ENCODE data around the gene CCDC148.
"Not testable (repeated sequence)": the region's sequence is repeated elsewhere in the genome, so short reads cannot be mapped to it uniquely, and the experiment has no call there.

The CCDC148 gene

GRCh38 chr2:158443606-158444005, 12.9 kb downstream of the CCDC148 start:
- ATAC-seq (ENCODE audit: low read depth) (no peak), DNase-seq (ENCODE audit: low spot score) (no peak)
- Histone ChIP-seq H3K9me3 (ENCODE audit: severe bottlenecking) (no peaks in the 10 kb centered on the region), H3K4me1 (ENCODE audit: insufficient read depth, poor library complexity, severe bottlenecking) (no peaks in the 10 kb centered on the region), H3K27ac (ENCODE audit: poor library complexity, severe bottlenecking) (no peak overlapping the region), H3K4me3 (ENCODE audit: severe bottlenecking) (no peak overlapping the region), H3K27me3 (ENCODE audit: insufficient read depth, poor library complexity, severe bottlenecking) (no peaks in the 10 kb centered on the region), H3K36me3 (ENCODE audit: low read depth) (no peaks in the 10 kb centered on the region)
- TF ChIP-seq CTCF (IDR thresholded peaks at IDR 0.05; ENCODE audit: poor library complexity, severe bottlenecking): no peak

- H3K4me1 ChIP-seq (ENCODE audit: insufficient read depth, poor library complexity, severe bottlenecking); H3K9me3 ChIP-seq (ENCODE audit: severe bottlenecking); ATAC-seq (ENCODE audit: low read depth); H3K36me3 ChIP-seq (ENCODE audit: low read depth); H3K4me3 ChIP-seq (ENCODE audit: severe bottlenecking); DNase-seq (ENCODE audit: low spot score); H3K27ac ChIP-seq (ENCODE audit: poor library complexity, severe bottlenecking); H3K27me3 ChIP-seq (ENCODE audit: insufficient read depth, poor library complexity, severe bottlenecking): not testable (repeated sequence)
Measured at GRCh38 chr2:158439062-158439461, 17.5 kb downstream of the CCDC148 start.

DNA sequence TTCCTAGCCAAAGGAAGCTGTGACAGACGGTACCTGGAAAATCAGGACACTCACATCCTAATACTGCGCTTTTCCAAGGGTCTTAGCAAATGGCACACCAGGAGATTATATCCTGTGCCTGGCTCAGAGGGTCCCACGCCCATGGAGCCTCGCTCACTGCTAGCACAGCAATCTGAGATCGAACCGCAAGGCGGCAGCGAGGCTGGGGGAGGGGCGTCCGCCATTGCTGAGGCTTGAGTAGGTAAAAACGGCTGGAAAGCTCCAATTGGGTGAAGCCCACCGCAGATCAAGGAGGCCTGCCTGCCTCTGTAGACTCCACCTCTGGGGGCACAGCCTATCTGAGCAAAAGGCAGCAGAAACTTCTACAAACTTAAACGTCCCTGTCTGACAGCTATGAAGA, 22.8 kb downstream of the CCDC148 start:
- not testable (repeated sequence) for H3K36me3 ChIP-seq (ENCODE audit: low read depth); H3K4me1 ChIP-seq (ENCODE audit: insufficient read depth, poor library complexity, severe bottlenecking); H3K9me3 ChIP-seq (ENCODE audit: severe bottlenecking); H3K27ac ChIP-seq (ENCODE audit: poor library complexity, severe bottlenecking); ATAC-seq (ENCODE audit: low read depth); H3K27me3 ChIP-seq (ENCODE audit: insufficient read depth, poor library complexity, severe bottlenecking); H3K4me3 ChIP-seq (ENCODE audit: severe bottlenecking); DNase-seq (ENCODE audit: low spot score)

DNA sequence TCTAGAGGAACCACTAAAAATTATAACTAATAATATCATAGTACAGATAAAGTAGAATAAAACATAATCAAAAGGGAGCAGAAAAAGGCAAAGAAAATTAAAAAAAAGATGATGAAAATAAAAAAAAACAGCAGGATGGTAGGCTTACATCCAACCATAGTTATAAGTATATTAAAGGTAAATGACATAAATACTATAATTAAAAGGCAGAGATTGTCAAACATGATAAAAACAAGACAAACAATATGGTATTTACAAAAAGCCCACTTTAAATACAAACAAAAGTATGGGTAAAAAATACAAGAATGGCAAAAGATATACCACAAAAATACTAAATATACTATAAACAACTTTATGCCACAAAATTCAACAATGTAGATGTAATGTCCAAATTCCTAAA, 24.4 kb downstream of the CCDC148 start:
- H3K9me3 ChIP-seq (ENCODE audit: severe bottlenecking): no peaks in the 10 kb centered on the region
- H3K4me1 ChIP-seq (ENCODE audit: insufficient read depth, poor library complexity, severe bottlenecking): no peaks in the 10 kb centered on the region
- H3K4me3 ChIP-seq (ENCODE audit: severe bottlenecking): no peak overlapping the region
- no peaks in the 10 kb centered on the region for H3K27me3 ChIP-seq (ENCODE audit: insufficient read depth, poor library complexity, severe bottlenecking)
- no peak overlapping the region for H3K27ac ChIP-seq (ENCODE audit: poor library complexity, severe bottlenecking)
- TF ChIP-seq CTCF (IDR thresholded peaks at IDR 0.05; ENCODE audit: poor library complexity, severe bottlenecking): no peak
- DNase-seq (ENCODE audit: low spot score) (no peak), ATAC-seq (ENCODE audit: low read depth) (no peak)
- H3K36me3 ChIP-seq (ENCODE audit: low read depth): no peaks in the 10 kb centered on the region

GRCh38 chr2:158414538-158414937, 42.0 kb downstream of the CCDC148 start:
- no peak for DNase-seq (ENCODE audit: low spot score)
- no peak for ATAC-seq (ENCODE audit: low read depth)
- TF ChIP-seq CTCF (IDR thresholded peaks at IDR 0.05; ENCODE audit: poor library complexity, severe bottlenecking): no peak
- H3K4me3 ChIP-seq (ENCODE audit: severe bottlenecking): no peak overlapping the region
- no peak overlapping the region for H3K27ac ChIP-seq (ENCODE audit: poor library complexity, severe bottlenecking)
- H3K36me3 ChIP-seq (ENCODE audit: low read depth): no peaks in the 10 kb centered on the region
- no peaks in the 10 kb centered on the region for H3K4me1 ChIP-seq (ENCODE audit: insufficient read depth, poor library complexity, severe bottlenecking)
- H3K9me3 ChIP-seq (ENCODE audit: severe bottlenecking): no peaks in the 10 kb centered on the region
- no peaks in the 10 kb centered on the region for H3K27me3 ChIP-seq (ENCODE audit: insufficient read depth, poor library complexity, severe bottlenecking)

GRCh38 chr2:158413581-158413980, 43.0 kb downstream of the CCDC148 start:
- no peak for TF ChIP-seq CTCF (IDR thresholded peaks at IDR 0.05; ENCODE audit: poor library complexity, severe bottlenecking)

More at GRCh38 chr2:158413581-158413980, 43.0 kb downstream of the CCDC148 start:
- no peaks in the 10 kb centered on the region for H3K27me3 ChIP-seq (ENCODE audit: insufficient read depth, poor library complexity, severe bottlenecking)
- DNase-seq (ENCODE audit: low spot score) (no peak), ATAC-seq (ENCODE audit: low read depth) (no peak)
- no peak overlapping the region for H3K4me3 ChIP-seq (ENCODE audit: severe bottlenecking)
- H3K27ac ChIP-seq (ENCODE audit: poor library complexity, severe bottlenecking): no peak overlapping the region
- H3K36me3 ChIP-seq (ENCODE audit: low read depth): no peaks in the 10 kb centered on the region
- H3K4me1 ChIP-seq (ENCODE audit: insufficient read depth, poor library complexity, severe bottlenecking): no peaks in the 10 kb centered on the region
- no peaks in the 10 kb centered on the region for H3K9me3 ChIP-seq (ENCODE audit: severe bottlenecking)
